ENCODE data around the gene PRPF40B. TPM values are rescaled to one million over a fixed set of nuclear protein-coding genes. Genes with fewer than 3 reads are reported as not detected.

Gene PRPF40B
- total and polyA plus RNA-seq, 9 of the 15 experiments (the other 6 are each of a cell fraction or from before 2014, with no cell fraction given) = 0.55 to 10.6 (median 4.8) TPM

DNA sequence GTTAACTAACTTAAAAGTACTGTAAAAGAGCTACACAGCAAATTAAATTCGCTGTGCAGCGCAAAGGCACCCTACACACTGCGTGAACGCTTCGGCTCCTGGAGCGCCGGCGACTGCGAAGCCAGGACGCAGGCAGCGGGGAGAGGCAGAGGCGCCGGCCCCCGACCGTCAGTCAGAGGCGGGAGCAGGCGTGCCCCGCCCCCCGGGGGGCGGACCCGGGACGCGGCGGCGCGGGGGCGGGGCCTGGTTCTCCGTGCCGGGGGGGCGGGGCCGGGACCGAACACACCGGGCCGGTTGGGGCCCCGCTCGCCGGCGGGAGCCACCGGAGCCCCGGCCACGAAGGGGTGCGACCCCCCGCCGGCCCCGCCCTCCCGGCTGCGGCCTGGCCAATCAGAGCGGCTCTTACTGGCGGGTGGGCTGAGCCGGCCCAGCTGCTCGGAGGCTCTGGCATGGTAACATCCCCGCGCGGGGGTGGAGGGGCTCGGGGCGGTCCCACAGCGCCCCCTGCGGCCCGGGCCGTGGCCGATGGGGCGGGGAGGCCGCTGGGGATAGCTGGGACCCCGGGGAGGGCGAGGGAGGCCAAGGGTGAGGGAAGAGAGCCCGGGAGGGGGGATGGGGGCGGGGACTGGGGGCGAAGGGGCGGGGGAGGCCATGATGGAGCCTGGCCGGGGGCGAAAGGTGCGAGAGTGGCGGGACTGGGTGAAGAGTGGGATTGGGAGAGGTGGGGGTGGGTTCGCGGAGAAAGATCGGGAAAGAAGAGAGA lies at the start of gene PRPF40B (continued):
- no peak for TF ChIP-seq IRF2 (CRISPR knock-in tag; IDR thresholded peaks at IDR 0.05)
- TF ChIP-seq, protein P1, sequence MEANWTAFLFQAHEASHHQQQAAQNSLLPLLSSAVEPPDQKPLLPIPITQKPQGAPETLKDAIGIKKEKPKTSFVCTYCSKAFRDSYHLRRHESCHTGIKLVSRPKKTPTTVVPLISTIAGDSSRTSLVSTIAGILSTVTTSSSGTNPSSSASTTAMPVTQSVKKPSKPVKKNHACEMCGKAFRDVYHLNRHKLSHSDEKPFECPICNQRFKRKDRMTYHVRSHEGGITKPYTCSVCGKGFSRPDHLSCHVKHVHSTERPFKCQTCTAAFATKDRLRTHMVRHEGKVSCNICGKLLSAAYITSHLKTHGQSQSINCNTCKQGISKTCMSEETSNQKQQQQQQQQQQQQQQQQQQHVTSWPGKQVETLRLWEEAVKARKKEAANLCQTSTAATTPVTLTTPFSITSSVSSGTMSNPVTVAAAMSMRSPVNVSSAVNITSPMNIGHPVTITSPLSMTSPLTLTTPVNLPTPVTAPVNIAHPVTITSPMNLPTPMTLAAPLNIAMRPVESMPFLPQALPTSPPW (CRISPR knock-in tag; IDR thresholded peaks at IDR 0.05) = peak; percentile 97
- peak; percentile 46 for TF ChIP-seq NFYB (IDR thresholded peaks at IDR 0.05; ENCODE audit: extremely low read depth, insufficient read length)
- TF ChIP-seq ZNF551 (CRISPR knock-in tag; IDR thresholded peaks at IDR 0.05) = no peak
- no peak for TF ChIP-seq KLF13 (tag; IDR thresholded peaks at IDR 0.05; ENCODE audit: borderline replicate concordance, low read depth)
- TF ChIP-seq EWSR1 (IDR thresholded peaks at IDR 0.05; ENCODE audit: borderline replicate concordance, low read depth, partially characterized antibody) = no peak
- TF ChIP-seq, protein P2, sequence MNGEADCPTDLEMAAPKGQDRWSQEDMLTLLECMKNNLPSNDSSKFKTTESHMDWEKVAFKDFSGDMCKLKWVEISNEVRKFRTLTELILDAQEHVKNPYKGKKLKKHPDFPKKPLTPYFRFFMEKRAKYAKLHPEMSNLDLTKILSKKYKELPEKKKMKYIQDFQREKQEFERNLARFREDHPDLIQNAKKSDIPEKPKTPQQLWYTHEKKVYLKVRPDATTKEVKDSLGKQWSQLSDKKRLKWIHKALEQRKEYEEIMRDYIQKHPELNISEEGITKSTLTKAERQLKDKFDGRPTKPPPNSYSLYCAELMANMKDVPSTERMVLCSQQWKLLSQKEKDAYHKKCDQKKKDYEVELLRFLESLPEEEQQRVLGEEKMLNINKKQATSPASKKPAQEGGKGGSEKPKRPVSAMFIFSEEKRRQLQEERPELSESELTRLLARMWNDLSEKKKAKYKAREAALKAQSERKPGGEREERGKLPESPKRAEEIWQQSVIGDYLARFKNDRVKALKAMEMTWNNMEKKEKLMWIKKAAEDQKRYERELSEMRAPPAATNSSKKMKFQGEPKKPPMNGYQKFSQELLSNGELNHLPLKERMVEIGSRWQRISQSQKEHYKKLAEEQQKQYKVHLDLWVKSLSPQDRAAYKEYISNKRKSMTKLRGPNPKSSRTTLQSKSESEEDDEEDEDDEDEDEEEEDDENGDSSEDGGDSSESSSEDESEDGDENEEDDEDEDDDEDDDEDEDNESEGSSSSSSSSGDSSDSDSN (IDR thresholded peaks at IDR 0.05; ENCODE audit: borderline replicate concordance in 1 of 2, low read depth in 2 of 2, low read length in 2 of 2) = 0 out of 4 replicates have a peak, but pooled peaks of 1 of the 2 experiments have one; percentile 42
- TF ChIP-seq, protein P3, sequence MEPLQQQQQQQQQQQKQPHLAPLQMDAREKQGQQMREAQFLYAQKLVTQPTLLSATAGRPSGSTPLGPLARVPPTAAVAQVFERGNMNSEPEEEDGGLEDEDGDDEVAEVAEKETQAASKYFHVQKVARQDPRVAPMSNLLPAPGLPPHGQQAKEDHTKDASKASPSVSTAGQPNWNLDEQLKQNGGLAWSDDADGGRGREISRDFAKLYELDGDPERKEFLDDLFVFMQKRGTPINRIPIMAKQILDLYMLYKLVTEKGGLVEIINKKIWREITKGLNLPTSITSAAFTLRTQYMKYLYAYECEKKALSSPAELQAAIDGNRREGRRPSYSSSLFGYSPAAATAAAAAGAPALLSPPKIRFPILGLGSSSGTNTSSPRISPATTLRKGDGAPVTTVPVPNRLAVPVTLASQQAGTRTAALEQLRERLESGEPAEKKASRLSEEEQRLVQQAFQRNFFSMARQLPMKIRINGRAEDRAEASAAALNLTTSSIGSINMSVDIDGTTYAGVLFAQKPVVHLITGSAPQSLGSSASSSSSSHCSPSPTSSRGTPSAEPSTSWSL (CRISPR knock-in tag; IDR thresholded peaks at IDR 0.05; ENCODE audit: borderline replicate concordance) = no peak
- TF ChIP-seq KAT8 (IDR thresholded peaks at IDR 0.05; ENCODE audit: low read depth) = no peak
- TF ChIP-seq ZNF75A (CRISPR knock-in tag; IDR thresholded peaks at IDR 0.05) = no peak
- no peak for TF ChIP-seq ZNF668 (CRISPR knock-in tag; IDR thresholded peaks at IDR 0.05)
- TF ChIP-seq, protein P4, sequence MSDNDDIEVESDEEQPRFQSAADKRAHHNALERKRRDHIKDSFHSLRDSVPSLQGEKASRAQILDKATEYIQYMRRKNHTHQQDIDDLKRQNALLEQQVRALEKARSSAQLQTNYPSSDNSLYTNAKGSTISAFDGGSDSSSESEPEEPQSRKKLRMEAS (CRISPR knock-in tag; IDR thresholded peaks at IDR 0.05) = peak; percentile 54; the same call in 1 of the 2 replicates
- TF ChIP-seq SREBF1 (IDR thresholded peaks at IDR 0.05; ENCODE audit: borderline replicate concordance, low read depth, low read length) = no peak
- TF ChIP-seq, protein P5, sequence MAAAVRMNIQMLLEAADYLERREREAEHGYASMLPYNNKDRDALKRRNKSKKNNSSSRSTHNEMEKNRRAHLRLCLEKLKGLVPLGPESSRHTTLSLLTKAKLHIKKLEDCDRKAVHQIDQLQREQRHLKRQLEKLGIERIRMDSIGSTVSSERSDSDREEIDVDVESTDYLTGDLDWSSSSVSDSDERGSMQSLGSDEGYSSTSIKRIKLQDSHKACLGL (CRISPR knock-in tag; IDR thresholded peaks at IDR 0.05; ENCODE audit: borderline replicate concordance, poor library complexity, severe bottlenecking) = no peak
- no peak for TF ChIP-seq JUN (IDR thresholded peaks at IDR 0.05; ENCODE audit: borderline replicate concordance, low read depth, low read length)
- TF ChIP-seq JUN (CRISPR knock-in tag; IDR thresholded peaks at IDR 0.05; ENCODE audit: borderline replicate concordance) = no peak
- TF ChIP-seq GTF2F1 (IDR thresholded peaks at IDR 0.05; ENCODE audit: low read depth, low read length) = no peak
- no peak for TF ChIP-seq CBX8 (IDR thresholded peaks at IDR 0.05; ENCODE audit: borderline replicate concordance, extremely low read depth, low read depth, low read length, poor library complexity, severe bottlenecking)
- no peak for TF ChIP-seq SRF (CRISPR knock-in tag; IDR thresholded peaks at IDR 0.05)
- peak; percentile 87 for TF ChIP-seq HNRNPK (IDR thresholded peaks at IDR 0.05; ENCODE audit: low read depth, low read length, poor library complexity, severe bottlenecking)

All from K562 (cell line).